HepG2 (cell line): ENCODE measurements around the gene COQ8B. TPM values are rescaled to one million over a fixed set of nuclear protein-coding genes. Genes with fewer than 3 reads are reported as not detected.
"Not testable (repeated sequence)": the region's sequence is repeated elsewhere in the genome, so short reads cannot be mapped to it uniquely, and the experiment has no call there.

Experiments used
- ATAC-seq: fragments of 200-7000 bp; cut with Tn5 transposase; 3 replicates; pipeline ENCODE4 v1.9.1; 2020; ENCODE audit warnings: mild to moderate bottlenecking, moderate library complexity
- BruUV-seq: library from RNA; stranded (reverse); fragments of 400-500 nt; replicated peaks from 2 replicates; lab custom pipeline; 2021; lab: Mats Ljungman, UMichigan
- CTCF ChIA-PET: fragments of 300-600 bp; formaldehyde crosslinking; extraction: SDS; loops from one replicate; lab custom pipeline; 2021; ENCODE audit warnings: low total read pairs, inconsistent platforms, low intra/inter-chr PET ratio; lab: Yijun Ruan, JAX
- POLR2A ChIA-PET: fragments of 350-600 bp; sonication (Branson Sonifier 250); formaldehyde crosslinking; loops from one replicate; lab custom pipeline; 2020; ENCODE audit warnings: antibody characterized with exemption, inconsistent platforms; lab: Yijun Ruan, JAX
- DNase-seq: peaks from one replicate; pipeline ENCODE4 v3.0.0-alpha.2; 2015; ENCODE audit warnings: low spot score
- FAIRE-seq: peaks from 3 replicates; lab custom pipeline; 2011; peaks lifted over from hg19 to GRCh38; lab: Jason Lieb, UNC
- H2AFZ ChIP-seq: one replicate; pipeline ENCODE4 v1.6.1; 2011; ENCODE audit warnings: low read length, inconsistent platforms
- H3K27ac ChIP-seq: fragments of 300-600 bp; 3 replicates; pipeline ENCODE4 v1.8.0; 2011; ENCODE audit warnings: mixed run types, mild to moderate bottlenecking, mixed read lengths, low read length, inconsistent platforms; ENCODE audit not compliant: insufficient read depth; ENCODE audit errors: extremely low read length
- H3K27me3 ChIP-seq, 2 experiments: fragments of 200-600 bp in 1 of 2; 2 replicates in 1 of 2; 3 replicates in 1 of 2; pipeline versions ENCODE4 v1.6.0 to v1.8.0; 2011; ENCODE audit warnings: low read length in 2 of 2, mild to moderate bottlenecking in 2 of 2, moderate library complexity in 2 of 2, inconsistent platforms in 1 of 2; ENCODE audit not compliant: insufficient read depth in 2 of 2, control insufficient read depth in 1 of 2
- H3K36me3 ChIP-seq, 2 experiments: fragments of 200-600 bp in 1 of 2; replicated peaks in 1 of 2; 2 replicates in 1 of 2; 3 replicates in 1 of 2; pipeline versions ENCODE4 v1.5.1 to v1.8.0; 2011; ENCODE audit warnings: low read length in 2 of 2, inconsistent platforms in 1 of 2; ENCODE audit not compliant: insufficient read depth in 2 of 2, control insufficient read depth in 1 of 2
- H3K4me1 ChIP-seq: 2 replicates; pipeline ENCODE4 v1.5.1; 2012; ENCODE audit warnings: low read length, inconsistent platforms; ENCODE audit not compliant: insufficient read depth
- H3K4me2 ChIP-seq: 2 replicates; pipeline ENCODE4 v1.6.0; 2011; ENCODE audit warnings: low read depth, low read length, inconsistent platforms
- H3K4me3 ChIP-seq, 3 experiments: fragments of 200-600 bp in 1 of 3; sonication (generic), shearing (Covaris generic) in 1 of 3; replicated peaks in 1 of 3; 2 replicates each; pipeline ENCODE4 v1.5.1; 2011 to 2016; ENCODE audit warnings: low read length in 3 of 3, inconsistent platforms in 2 of 3, low read depth in 2 of 3, mild to moderate bottlenecking in 2 of 3, control low read depth in 1 of 3, mixed read lengths in 1 of 3; ENCODE audit not compliant: insufficient read depth in 1 of 3
- H3K79me2 ChIP-seq: one replicate; pipeline ENCODE4 v1.6.1; 2011; ENCODE audit warnings: low read length, inconsistent platforms; ENCODE audit not compliant: insufficient read depth
- H3K9ac ChIP-seq: 2 replicates; pipeline ENCODE4 v1.6.0; 2011; ENCODE audit warnings: mild to moderate bottlenecking, low read depth, low read length, inconsistent platforms; ENCODE audit not compliant: insufficient read depth
- H3K9me3 ChIP-seq: 2 replicates; pipeline ENCODE4 v1.5.1; 2012; ENCODE audit warnings: mild to moderate bottlenecking, low read length
- H4K20me1 ChIP-seq: 2 replicates; pipeline ENCODE4 v1.6.0; 2011; ENCODE audit warnings: inconsistent platforms, mild to moderate bottlenecking, low read length, moderate library complexity; ENCODE audit not compliant: insufficient read depth
- BCL6 ChIP-seq: IDR thresholded peaks from 2 replicates; pipeline ENCODE4 v1.6.1; 2016; ENCODE audit warnings: missing genetic modification reagents, missing compliant biosample characterization
- GTF3A ChIP-seq: sonication (generic); formaldehyde crosslinking; conservative IDR thresholded peaks from 2 replicates; pipeline ENCODE4 v1.4.0; 2020; ENCODE audit warnings: mild to moderate bottlenecking, missing genetic modification reagents
- HNF4A ChIP-seq: sonication (generic); formaldehyde crosslinking; IDR thresholded peaks from 2 replicates; pipeline ENCODE4 v1.4.0; 2020; ENCODE audit warnings: missing genetic modification reagents
- HNRNPH1 ChIP-seq: fragments of 200-400 bp; formaldehyde crosslinking; optimal IDR thresholded peaks from 2 replicates; pipeline ENCODE3; 2017; ENCODE audit warnings: mild to moderate bottlenecking, low read depth, low read length
- IKZF4 ChIP-seq: sonication (generic); formaldehyde crosslinking; IDR thresholded peaks from 2 replicates; pipeline ENCODE4 v1.5.1; 2020; ENCODE audit warnings: borderline replicate concordance, mild to moderate bottlenecking, low read depth, missing genetic modification reagents; ENCODE audit errors: not compliant biosample characterization
- NBN ChIP-seq: fragments of 450-650 bp; conservative IDR thresholded peaks from 2 replicates; pipeline ENCODE4 v1.6.1; 2017
- POLR2A ChIP-seq, 2 experiments: IDR thresholded peaks; 2 replicates each; pipeline ENCODE4 v1.6.1; 2011; ENCODE audit warnings: low read depth in 2 of 2, low read length in 2 of 2, mild to moderate bottlenecking in 1 of 2, moderate library complexity in 1 of 2; ENCODE audit not compliant: insufficient read depth in 1 of 2
- PTBP1 ChIP-seq: fragments of 200-400 bp; formaldehyde crosslinking; IDR thresholded peaks from 2 replicates; pipeline ENCODE4 v1.6.1; 2018; ENCODE audit warnings: low read length, low read depth; ENCODE audit not compliant: poor library complexity, severe bottlenecking
- SIN3B ChIP-seq: fragments of 150-350 bp; IDR thresholded peaks from 2 replicates; pipeline ENCODE4 v1.6.1; 2014; ENCODE audit warnings: low read length
- TBL1XR1 ChIP-seq: fragments of 150-350 bp; IDR thresholded peaks from 2 replicates; pipeline ENCODE4 v1.6.1; 2014; ENCODE audit warnings: borderline replicate concordance, low read length; ENCODE audit not compliant: partially characterized antibody
- ZFP37 ChIP-seq: sonication (generic); formaldehyde crosslinking; IDR thresholded peaks from 2 replicates; pipeline ENCODE4 v1.4.0; 2020; ENCODE audit warnings: missing genetic modification reagents, borderline replicate concordance
- ZNF326 ChIP-seq: sonication (generic); formaldehyde crosslinking; IDR thresholded peaks from 2 replicates; pipeline ENCODE4 v1.4.0; 2020; ENCODE audit warnings: missing genetic modification reagents, borderline replicate concordance
- WGBS: methylation state at CpG from one replicate; pipeline ENCODE4 v1.1.6; 2017; ENCODE audit warnings: low lambda C conversion rate; 5-methylcytosine and 5-hydroxymethylcytosine counted together
- in situ Hi-C: cut with HindIII; loops from 2 replicates; pipeline ENCODE4 v1.10.0; 2017; ENCODE audit warnings: low pct_unique_long_range_greater_than_20kb; ENCODE audit not compliant: extremely low pct_ligation_motif_present
- intact Hi-C: fragments of 100-400 bp; cut with micrococcal nuclease; formaldehyde crosslinking; loops from one replicate; pipeline ENCODE4 v1.10.0; 2022; ENCODE audit not compliant: unreplicated experiment
- polyA plus RNA-seq, 8 experiments: library from polyadenylated mRNA; depleted of rRNA in 3 of 8; stranded (reverse) in 7 of 8; unstranded in 1 of 8; fragments of >200 nt; fragmentation: Illumina TruSeq in 4 of 8; extraction: Trizol in 4 of 8; gene quantifications; 2 replicates each; pipeline versions ENCODE4 v1.2.1 to v1.2.3, GENCODE V29; 2011 to 2016; ENCODE audit warnings: low read depth in 4 of 8, missing spikeins in 1 of 8, mixed read lengths in 1 of 8; ENCODE audit not compliant: insufficient read depth in 1 of 8
- total RNA-seq, 5 experiments: library from RNA; depleted of rRNA; stranded (reverse); fragments of >200 nt; fragmentation: Illumina TruSeq; extraction: Trizol; gene quantifications; 2 replicates each; pipeline ENCODE4 v1.2.3, GENCODE V29; 2016; ENCODE audit warnings: low read depth in 1 of 5
- TF ChIP-seq, protein P1 (sequence below): sonication (generic); formaldehyde crosslinking; IDR thresholded peaks from 2 replicates; pipeline ENCODE4 v1.4.0; 2020; ENCODE audit warnings: missing genetic modification reagents
- TF ChIP-seq, protein P2 (sequence below): sonication (generic); formaldehyde crosslinking; IDR thresholded peaks from 2 replicates; pipeline ENCODE4 v1.4.0; 2020; ENCODE audit warnings: missing genetic modification reagents, borderline replicate concordance

The COQ8B gene
- total and polyA plus RNA-seq, 2 of the 13 experiments (the other 11 are each of a cell fraction or from before 2014, with no cell fraction given): 12.3 to 17.2 TPM

DNA sequence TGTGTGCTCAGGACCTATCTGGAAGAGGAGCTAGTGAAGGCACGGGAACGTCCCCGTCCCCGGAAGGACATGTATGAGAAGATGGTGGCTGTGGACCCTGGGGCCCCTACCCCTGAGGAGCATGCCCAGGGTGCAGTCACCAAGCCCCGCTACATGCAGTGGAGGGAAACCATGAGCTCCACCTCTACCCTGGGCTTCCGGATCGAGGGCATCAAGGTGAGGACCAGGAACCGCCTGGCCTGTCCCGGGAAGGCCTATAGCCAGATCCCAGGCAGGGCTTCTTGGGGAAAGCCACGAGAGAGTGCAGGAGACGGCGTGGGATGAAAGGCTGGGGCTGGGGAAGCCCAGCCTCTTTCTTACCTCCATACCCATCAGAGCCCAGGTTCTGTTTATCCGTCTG is 16.5 kb upstream of the COQ8B start:
- peaks cover 19% of the 10 kb centered on the region for H3K4me1 ChIP-seq
- no peak for FAIRE-seq
- in situ Hi-C loops: no loop called here
- no peak for DNase-seq
- CTCF ChIA-PET: no interaction called here
- POLR2A ChIA-PET: no interaction called here
- no peak overlapping the region for H2AFZ ChIP-seq
- H3K9me3 ChIP-seq: no peaks in the 10 kb centered on the region
- BruUV-seq: no TSS peak
- no peaks in the 10 kb centered on the region for H4K20me1 ChIP-seq
- TF ChIP-seq IKZF4 (CRISPR knock-in tag) (no peak), ZNF326 (CRISPR knock-in tag) (no peak), SIN3B (no peak), TBL1XR1 (no peak), PTBP1 (no peak), GTF3A (no peak), POLR2A (IDR thresholded peaks at IDR 0.05; ENCODE audit: insufficient read depth in 1 of 2, low read depth in 2 of 2, low read length in 2 of 2) (no peak), HNRNPH1 (no peak), BCL6 (CRISPR knock-in tag) (no peak), NBN (no peak), ZFP37 (no peak), HNF4A (CRISPR knock-in tag) (no peak)
- TF ChIP-seq, protein P1, sequence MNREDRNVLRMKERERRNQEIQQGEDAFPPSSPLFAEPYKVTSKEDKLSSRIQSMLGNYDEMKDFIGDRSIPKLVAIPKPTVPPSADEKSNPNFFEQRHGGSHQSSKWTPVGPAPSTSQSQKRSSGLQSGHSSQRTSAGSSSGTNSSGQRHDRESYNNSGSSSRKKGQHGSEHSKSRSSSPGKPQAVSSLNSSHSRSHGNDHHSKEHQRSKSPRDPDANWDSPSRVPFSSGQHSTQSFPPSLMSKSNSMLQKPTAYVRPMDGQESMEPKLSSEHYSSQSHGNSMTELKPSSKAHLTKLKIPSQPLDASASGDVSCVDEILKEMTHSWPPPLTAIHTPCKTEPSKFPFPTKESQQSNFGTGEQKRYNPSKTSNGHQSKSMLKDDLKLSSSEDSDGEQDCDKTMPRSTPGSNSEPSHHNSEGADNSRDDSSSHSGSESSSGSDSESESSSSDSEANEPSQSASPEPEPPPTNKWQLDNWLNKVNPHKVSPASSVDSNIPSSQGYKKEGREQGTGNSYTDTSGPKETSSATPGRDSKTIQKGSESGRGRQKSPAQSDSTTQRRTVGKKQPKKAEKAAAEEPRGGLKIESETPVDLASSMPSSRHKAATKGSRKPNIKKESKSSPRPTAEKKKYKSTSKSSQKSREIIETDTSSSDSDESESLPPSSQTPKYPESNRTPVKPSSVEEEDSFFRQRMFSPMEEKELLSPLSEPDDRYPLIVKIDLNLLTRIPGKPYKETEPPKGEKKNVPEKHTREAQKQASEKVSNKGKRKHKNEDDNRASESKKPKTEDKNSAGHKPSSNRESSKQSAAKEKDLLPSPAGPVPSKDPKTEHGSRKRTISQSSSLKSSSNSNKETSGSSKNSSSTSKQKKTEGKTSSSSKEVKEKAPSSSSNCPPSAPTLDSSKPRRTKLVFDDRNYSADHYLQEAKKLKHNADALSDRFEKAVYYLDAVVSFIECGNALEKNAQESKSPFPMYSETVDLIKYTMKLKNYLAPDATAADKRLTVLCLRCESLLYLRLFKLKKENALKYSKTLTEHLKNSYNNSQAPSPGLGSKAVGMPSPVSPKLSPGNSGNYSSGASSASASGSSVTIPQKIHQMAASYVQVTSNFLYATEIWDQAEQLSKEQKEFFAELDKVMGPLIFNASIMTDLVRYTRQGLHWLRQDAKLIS: no peak
- TF ChIP-seq, protein P2, sequence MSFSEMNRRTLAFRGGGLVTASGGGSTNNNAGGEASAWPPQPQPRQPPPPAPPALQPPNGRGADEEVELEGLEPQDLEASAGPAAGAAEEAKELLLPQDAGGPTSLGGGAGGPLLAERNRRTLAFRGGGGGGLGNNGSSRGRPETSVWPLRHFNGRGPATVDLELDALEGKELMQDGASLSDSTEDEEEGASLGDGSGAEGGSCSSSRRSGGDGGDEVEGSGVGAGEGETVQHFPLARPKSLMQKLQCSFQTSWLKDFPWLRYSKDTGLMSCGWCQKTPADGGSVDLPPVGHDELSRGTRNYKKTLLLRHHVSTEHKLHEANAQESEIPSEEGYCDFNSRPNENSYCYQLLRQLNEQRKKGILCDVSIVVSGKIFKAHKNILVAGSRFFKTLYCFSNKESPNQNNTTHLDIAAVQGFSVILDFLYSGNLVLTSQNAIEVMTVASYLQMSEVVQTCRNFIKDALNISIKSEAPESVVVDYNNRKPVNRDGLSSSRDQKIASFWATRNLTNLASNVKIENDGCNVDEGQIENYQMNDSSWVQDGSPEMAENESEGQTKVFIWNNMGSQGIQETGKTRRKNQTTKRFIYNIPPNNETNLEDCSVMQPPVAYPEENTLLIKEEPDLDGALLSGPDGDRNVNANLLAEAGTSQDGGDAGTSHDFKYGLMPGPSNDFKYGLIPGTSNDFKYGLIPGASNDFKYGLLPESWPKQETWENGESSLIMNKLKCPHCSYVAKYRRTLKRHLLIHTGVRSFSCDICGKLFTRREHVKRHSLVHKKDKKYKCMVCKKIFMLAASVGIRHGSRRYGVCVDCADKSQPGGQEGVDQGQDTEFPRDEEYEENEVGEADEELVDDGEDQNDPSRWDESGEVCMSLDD (CRISPR knock-in tag): no peak
- no peak overlapping the region for H3K9ac ChIP-seq
- WGBS: 95% methylated on average over 13 of the region's 13 CpGs
- no peak overlapping the region for H3K27ac ChIP-seq
- intact Hi-C loops: no loop called here
- H3K79me2 ChIP-seq: no peaks in the 10 kb centered on the region
- H3K4me2 ChIP-seq: no peak overlapping the region
- no peaks in the 10 kb centered on the region for H3K27me3 ChIP-seq
- peaks cover 32 to 72% of the 10 kb centered on the region in 2 experiments for H3K36me3 ChIP-seq
- ATAC-seq: no peak
- H3K4me3 ChIP-seq: no peak overlapping the region

DNA sequence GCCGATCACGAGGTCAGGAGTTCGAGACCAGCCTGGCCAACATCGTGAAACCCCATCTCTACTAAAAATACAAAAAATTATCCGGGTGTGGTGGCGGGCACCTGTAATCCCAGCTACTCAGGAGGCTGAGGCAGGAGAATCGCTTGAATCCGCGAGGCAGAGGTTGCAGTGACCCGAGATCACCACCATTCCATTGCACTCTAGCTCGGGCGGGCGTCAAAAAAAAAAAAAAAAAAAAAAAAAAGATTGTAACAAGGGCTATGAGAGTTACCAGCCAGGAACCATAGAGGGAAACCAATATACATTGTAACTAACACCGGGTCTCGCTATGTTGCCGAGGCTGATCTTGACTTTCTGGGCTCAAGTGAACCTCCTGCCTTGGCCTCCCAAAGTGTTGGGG is 15.6 kb upstream of the COQ8B start:
- H3K4me1 ChIP-seq: peaks cover 19% of the 10 kb centered on the region
- H3K9me3 ChIP-seq, H3K27ac ChIP-seq, H3K4me3 ChIP-seq, H3K9ac ChIP-seq, DNase-seq, POLR2A ChIA-PET, H4K20me1 ChIP-seq, ATAC-seq, BruUV-seq, H3K27me3 ChIP-seq, FAIRE-seq, in situ Hi-C loops, CTCF ChIA-PET, intact Hi-C loops, H2AFZ ChIP-seq, H3K4me2 ChIP-seq, H3K79me2 ChIP-seq: not testable (repeated sequence)
- H3K36me3 ChIP-seq: peaks cover 29 to 77% of the 10 kb centered on the region in 2 experiments
- 93% methylated on average over 16 of the region's 16 CpGs for WGBS
